ENCODE results near the gene TAGLN. TPM values are rescaled to one million over a fixed set of nuclear protein-coding genes. Genes with fewer than 3 reads are reported as not detected.

Gene TAGLN
- total RNA-seq, 1 donor from 2014 or later: 7.7 TPM

DNA sequence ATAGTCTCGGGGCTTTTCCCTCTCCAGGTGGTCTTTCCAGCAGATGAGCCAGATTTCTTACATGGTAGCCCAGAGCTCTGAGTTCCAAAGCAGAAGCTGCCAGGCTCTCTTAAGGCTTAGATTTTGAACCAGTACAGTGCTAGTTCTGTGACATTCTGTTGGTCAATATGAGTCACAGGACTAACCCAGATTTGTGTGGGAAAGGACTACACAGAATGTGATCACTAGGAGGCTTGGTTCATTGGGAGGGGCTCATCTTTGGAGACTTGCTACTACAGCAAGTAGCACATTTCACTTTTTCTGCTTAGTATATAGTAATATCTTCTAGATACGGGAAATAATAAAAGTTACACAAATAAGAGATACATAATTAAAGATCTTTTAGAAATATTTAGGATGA lies 57.4 kb downstream of the TAGLN start:
- Mint-ChIP-seq H3K4me3 (no peak overlapping the region), H3K27me3 (ENCODE audit: low read depth) (no peaks in the 10 kb centered on the region), H3K36me3 (ENCODE audit: low read depth) (peaks cover 12% of the 10 kb centered on the region), H3K4me1 (no peaks in the 10 kb centered on the region), H3K27ac (ENCODE audit: unreplicated experiment) (no peak overlapping the region), H3K9me3 (no peaks in the 10 kb centered on the region)
- no peak for DNase-seq (ENCODE audit: low read depth, low spot score)
- TF ChIP-seq CTCF (conservative IDR thresholded peaks at IDR 0.05): no peak

Other genes with a start within 250 kb of the TAGLN start
- gene SIK3, start 100.9 kb upstream of the TAGLN start, total RNA-seq: 39.7 and 40.1 TPM in 2 replicates
- gene PAFAH1B2, start 55.1 kb upstream of the TAGLN start, total RNA-seq: 132 and 134 TPM in 2 replicates
- gene SIDT2, start 20.6 kb upstream of the TAGLN start, total RNA-seq: 33.5 and 37.6 TPM in 2 replicates
- gene PCSK7, start 32.7 kb downstream of the TAGLN start, total RNA-seq: 49.7 and 53.1 TPM in 2 replicates
- 47.2 and 47.5 TPM in 2 replicates for gene RNF214, start 33.3 kb downstream of the TAGLN start, total RNA-seq
- gene BACE1-AS, start 92.0 kb downstream of the TAGLN start, total RNA-seq: 17.6 and 18.1 TPM in 2 replicates
- 30.4 and 30.7 TPM in 2 replicates for gene BACE1, start 116.9 kb downstream of the TAGLN start, total RNA-seq
- gene CEP164, start 128.5 kb downstream of the TAGLN start, total RNA-seq: 41.2 and 42.8 TPM in 2 replicates

Data from neural crest cell (in vitro differentiated cells).